HuH-7.5 (cell line): ENCODE results near the gene INSIG1.
A peak's percentile ranks its signal among the peaks of the same experiment; 100 is the strongest.

Source experiments
- DNase-seq: peaks from one replicate; pipeline ENCODE4 v3.0.0; 2011; ENCODE audit warnings: low spot score

Gene INSIG1

GRCh38 chr7:155327590-155328320, 30.1 kb downstream of the INSIG1 start:
- DNase-seq, result no peak

- DNase-seq, result no peak
Observed at GRCh38 chr7:155329225-155329624, 31.5 kb downstream of the INSIG1 start.

DNA sequence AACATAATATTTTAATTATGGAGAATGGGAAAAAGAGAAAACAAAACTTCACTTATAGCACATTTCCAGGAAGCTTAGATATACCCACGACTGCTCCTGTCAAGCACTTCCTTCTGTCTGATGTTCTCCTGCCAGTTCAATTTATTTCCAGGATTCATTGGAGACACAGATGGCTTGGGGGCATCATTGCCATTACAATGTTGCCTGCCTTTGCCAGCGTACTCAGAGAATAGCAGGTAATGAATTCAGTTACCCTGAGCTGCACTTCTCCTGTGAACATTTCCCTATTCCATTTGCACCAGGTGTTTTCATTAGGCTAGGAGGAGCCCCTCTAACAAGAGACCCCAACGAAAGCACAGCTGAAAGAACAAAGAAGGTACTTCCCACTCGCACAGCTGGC, 33.7 kb downstream of the INSIG1 start:
- no peak for DNase-seq

- no peak for DNase-seq
Observed at GRCh38 chr7:155333346-155334234, 35.9 kb downstream of the INSIG1 start.

DNA sequence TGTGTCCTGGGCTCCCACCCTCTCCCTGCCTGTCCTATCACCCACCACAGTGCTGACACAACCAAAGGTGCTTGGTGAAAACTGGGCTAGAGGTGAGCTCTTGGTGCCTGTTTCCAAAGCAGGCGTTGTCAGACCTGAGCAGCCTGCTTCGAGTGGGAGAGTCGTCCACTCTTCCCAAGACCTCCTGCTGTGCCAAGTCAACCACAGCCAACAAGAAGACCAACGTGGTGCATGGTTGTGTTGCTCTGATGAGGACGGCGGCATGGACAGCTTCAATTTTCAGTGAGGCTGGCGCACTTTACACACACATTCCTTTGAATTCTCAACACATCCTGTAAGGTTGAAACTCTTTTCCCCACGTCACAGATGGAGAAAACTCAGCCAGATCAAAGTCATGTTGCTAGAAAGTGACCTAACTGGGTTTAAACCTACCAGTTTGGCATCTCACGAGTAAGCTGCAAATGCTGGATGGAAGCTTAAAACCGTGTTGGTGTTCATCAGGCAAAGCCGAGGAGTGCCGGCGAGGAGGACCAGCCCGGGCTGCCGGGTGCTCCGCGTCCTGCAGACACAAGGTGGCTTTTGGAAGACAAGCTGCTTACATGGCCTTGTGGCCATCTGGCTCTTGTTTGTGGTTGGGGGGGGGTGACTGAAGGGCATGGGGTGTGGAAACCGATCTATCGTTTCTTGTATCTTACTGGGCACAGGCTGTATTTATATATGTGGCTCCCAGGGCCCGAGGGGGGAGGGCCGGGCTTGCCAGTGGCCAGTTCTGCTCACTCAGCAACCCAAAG, 39.3 kb downstream of the INSIG1 start:
- no peak for DNase-seq

DNA sequence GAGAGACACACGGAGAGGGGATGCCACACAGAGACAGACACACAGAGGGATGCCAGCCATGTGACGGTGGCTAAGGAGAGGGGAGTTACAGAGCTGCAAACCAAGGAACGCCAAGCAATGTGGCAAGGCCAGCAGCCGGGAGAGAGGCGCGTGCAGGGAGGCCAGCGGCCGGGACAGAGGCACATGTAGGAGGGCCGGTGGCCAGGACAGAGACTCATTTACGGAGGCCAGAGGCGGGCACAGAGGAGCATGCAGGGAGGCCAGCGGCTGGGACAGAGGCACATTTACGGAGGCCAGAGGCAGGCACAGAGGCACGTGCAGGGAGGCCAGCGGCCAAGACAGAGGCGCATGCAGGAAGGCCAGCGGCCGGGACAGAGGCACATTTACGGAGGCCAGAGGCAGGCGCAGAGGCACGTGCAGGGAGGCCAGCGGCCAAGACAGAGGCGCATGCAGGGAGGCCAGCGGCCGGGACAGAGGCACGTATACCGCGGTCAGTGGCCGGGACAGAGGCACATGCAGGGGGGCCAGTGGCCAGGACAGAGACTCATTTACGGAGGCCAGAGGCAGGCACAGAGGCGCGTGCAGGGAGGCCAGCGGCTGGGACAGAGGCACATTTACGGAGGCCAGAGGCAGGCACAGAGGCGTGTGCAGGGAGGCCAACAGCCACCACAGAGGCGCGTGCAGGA, 40.4 kb downstream of the INSIG1 start:
- DNase-seq, result no peak

DNA sequence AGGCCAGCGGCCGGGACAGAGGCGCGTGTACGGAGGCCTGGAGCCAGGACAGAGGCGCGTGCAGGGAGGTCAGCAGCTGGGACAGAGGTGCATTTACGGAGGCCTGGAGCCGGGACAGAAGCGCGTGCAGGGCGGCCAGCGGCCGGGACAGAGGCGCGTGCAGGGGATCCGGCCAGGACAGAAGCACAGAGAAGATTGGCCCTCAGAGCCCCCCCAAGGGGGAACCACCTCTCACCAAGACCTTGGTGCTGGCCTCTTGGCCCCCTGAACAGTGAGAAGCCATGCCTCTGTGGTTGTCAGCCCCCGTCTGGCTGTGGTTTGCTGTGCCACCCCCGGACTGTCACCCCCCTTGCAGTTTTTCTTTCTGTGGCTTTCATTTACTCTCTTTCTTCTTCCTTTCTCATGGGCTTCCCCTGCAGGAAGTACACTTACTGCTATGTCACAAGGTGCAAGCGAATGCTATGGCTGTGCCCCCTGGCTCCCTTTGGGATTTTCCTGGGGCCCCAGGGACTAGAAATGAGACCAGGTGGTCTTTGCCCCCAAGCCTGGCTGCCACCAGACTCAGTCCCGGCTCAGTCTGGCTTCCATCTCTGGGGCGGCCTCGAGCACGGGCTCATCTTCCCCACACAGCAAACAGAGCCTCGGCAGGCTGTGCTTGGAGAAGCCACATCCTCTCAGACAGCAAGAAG, 41.1 kb downstream of the INSIG1 start:
- DNase-seq, result no peak

DNA sequence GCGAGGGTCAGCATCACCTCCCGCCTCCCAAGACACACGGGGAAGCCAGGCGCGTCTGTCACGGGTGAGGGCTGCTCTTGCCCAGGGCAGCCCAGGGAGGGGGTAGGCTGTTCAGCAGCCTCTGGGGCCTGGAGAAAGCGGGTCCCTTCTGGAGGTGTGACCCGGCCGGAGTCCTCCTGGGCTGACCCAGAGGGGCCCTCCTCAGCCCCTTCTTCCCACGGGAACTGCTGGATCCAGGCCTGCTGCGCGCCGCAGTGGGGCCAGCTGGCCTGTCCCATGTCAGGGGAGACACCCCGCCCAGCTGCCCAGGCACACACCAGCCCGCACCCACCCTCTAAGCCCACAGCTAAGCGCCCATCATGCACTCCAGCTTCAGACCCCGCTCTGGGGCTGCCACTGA, 41.8 kb downstream of the INSIG1 start:
- no peak for DNase-seq

GRCh38 chr7:155340071-155340531, 42.4 kb downstream of the INSIG1 start:
- no peak for DNase-seq

DNA sequence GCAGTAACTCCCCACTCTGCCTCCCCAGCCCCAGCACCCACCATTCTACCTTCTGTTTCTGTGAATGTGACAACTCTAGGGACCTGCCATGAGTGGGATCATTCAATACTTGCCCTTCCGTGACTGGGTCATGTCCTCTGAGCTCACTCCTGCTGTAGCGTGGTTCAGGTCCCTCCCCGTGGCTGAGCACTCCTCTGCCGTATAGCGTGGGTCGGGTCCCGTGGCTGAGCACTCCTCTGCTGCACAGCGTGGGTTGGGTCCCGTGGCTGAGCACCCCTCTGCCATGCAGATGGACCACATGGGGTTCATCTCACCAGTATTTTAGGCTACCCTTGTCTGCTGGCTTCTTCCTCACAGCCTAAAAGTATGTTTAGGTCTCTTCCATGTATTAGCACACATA, 43.0 kb downstream of the INSIG1 start:
- DNase-seq, result no peak

DNA sequence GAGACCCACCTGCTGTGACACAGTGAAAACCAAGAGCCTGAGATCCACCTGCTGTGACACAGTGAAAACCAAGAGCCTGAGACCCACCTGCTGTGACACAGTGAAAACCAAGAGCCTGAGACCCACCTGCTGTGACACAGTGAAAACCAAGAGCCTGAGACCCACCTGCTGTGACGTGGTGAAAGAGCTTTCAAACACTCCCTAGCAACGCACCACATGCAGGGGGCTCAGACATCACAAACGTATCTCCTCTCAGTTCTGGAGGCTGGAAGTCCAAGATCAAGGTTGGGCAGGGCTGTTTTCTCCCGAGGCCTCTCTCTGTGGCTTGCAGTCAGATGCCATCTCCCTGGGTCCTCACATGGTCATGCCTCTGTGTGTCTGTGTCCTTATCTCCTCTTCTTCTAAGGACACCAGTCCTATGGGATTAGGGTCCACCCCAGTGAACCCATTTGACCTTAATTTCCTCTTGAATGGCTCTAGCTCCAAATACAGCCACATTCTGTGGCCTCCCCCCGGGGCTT, 43.8 kb downstream of the INSIG1 start:
- DNase-seq, result no peak

DNA sequence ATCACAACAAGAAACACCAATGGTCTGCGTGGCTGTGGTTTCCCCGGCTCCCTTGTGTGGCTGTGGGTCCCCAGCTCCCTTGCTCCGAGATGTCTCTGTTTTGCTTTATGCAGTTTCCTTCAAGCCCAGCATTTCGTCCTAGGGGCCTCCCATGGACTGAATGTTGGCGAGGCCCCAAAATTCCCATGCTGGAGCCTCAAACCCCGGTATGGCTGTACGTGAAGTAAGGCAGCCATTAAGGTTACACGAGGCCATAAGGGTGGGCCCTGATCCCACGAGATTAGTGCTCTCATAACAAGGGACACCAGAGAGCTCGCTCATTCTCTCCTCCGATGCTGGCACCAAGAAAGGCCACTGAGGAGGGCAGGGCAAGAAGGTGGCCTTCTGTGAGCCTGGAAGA, 44.6 kb downstream of the INSIG1 start:
- DNase-seq, result no peak

- DNase-seq, result no peak
Observed at GRCh38 chr7:155343150-155343549, 45.5 kb downstream of the INSIG1 start.

GRCh38 chr7:155343661-155344121, 46.0 kb downstream of the INSIG1 start:
- no peak for DNase-seq

DNA sequence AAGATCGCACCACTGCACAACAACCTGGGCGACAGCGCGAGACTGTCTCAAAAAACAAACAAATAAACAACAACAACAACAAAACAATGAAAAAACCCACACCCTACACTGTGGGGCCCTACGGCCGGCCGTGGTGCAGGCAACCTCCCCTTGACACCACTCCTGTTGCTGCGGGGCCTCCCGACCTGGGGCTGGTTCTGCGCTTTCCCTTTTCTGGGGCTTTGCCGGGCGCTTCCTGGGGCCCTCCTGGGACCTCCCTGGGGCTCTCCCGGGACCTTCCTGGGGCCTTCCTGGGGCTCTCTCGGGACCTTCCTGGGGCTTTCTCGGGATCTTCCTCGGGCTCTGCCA, 46.6 kb downstream of the INSIG1 start:
- no peak for DNase-seq

DNA sequence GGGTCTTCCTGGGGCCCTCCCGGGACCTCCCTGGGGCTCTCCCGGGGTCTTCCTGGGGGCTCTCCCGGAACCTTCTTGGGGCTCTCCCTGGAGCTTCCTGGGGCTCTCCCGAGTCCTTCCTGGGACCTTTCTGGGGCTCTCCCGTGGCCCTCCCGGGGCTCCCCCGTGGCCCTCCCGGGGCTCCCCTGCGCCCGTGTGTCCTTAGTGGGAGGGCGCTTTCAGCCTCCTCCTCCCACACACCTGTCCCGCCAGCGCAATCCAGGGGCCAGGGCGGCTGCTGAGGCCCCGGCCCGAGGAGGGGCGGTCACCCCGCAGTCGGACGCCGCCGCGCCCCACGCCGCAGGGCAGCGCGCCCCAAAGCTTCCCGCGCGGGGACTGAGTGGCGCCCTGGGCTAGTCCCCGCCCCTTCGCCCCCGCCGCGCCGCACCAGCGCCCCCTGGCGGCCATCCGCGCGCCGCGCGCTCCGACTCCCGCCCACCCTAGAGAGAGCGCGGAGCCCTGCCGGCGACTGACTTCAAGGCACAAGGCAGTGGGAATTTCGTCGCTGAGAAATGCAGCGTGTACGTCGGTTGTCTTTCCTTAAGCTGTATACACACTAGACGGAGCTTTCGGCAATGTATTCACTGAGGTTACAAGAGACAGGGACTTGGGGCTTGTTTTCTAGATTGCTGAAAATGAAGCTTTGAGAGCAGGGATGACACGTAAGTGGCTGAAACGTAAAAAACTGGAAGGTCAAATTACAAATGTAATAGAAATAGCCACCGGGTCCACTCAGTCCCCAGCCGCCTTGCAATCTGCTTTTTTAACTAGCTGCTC, 47.1 kb downstream of the INSIG1 start:
- DNase-seq, result peak; percentile 75

GRCh38 chr7:155345490-155345889, 47.8 kb downstream of the INSIG1 start:
- DNase-seq, result no peak

- DNase-seq, result no peak
Observed at GRCh38 chr7:155346285-155346684, 48.6 kb downstream of the INSIG1 start.

DNA sequence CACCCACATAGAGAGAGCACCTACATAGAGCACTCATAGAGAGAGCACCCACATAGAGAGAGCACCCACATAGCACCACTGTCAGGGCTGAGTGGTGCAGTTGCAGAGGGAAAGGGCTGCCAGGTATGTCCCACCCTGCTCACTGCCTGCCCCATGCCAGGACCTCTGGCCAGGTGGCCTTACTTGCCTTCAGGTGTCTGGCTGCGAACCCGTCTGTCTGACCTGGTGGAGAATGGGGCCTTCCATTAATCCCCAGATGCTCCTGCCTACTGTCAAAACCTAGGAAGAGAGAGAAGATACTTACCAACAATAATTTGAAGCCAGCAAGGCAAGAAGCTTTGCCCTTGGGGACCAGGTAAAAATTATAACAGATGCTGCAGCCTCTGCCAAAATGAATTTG, 51.1 kb downstream of the INSIG1 start:
- DNase-seq, result no peak
